ENCODE data around the gene TBC1D9. TPM values are rescaled to one million over a fixed set of nuclear protein-coding genes. Genes with fewer than 3 reads are reported as not detected.
A peak's percentile ranks its signal among the peaks of the same experiment; 100 is the strongest.

Gene TBC1D9
- total RNA-seq, 2 experiments from 2014 or later, result 1.0 to 13.0 TPM

GRCh38 chr4:140742838-140743193 is 13.4 kb downstream of the TBC1D9 start:
- Histone ChIP-seq H3K9me3 (ENCODE audit: low read length) (peaks cover 7% of the 10 kb centered on the region; the same call in 1 of the 2 replicates), H3K4me1 (ENCODE audit: insufficient read depth, low read length, poor library complexity, severe bottlenecking) (peaks cover 56% of the 10 kb centered on the region), H4K20me1 (ENCODE audit: insufficient read depth, low read length) (no peaks in the 10 kb centered on the region), H2AFZ (ENCODE audit: low read length) (peak overlapping the region; percentile 43; the same call in 1 of the 2 replicates), H3K4me3 (ENCODE audit: low read depth, low read length, poor library complexity, severe bottlenecking) (peak overlapping the region; percentile 44), H3K9me2 (ENCODE audit: insufficient read depth, low read length) (no peaks in the 10 kb centered on the region), H3K36me3 (ENCODE audit: insufficient read depth, low read length) (peaks cover 4% of the 10 kb centered on the region; the same call in 1 of the 2 replicates), H3K4me2 (ENCODE audit: low read length) (peak overlapping the region; percentile 76), H3K79me2 (ENCODE audit: insufficient read depth, low read depth, low read length) (no peaks in the 10 kb centered on the region; the same call in 1 of the 2 replicates), H3K27ac (ENCODE audit: low read depth, low read length, poor library complexity, severe bottlenecking) (peak overlapping the region; percentile 86)
- TF ChIP-seq EZH2phosphoT487 (IDR thresholded peaks at IDR 0.05; ENCODE audit: borderline replicate concordance, low read depth, low read length) (no peak), CTCF (conservative IDR thresholded peaks at IDR 0.05; ENCODE audit: low read length) (no peak)
- no peak for DNase-seq (ENCODE audit: low spot score)
- POLR2A ChIA-PET, result interaction anchor here (0.9 to 14.0 kb wide), 9 partner anchors 11 to 145 kb away, joined by 3 to 124 read pairs (median 4); partner anchors contain the start of gene TBC1D9
- no TSS peak for BruUV-seq (replicated peaks)
- CTCF ChIA-PET (ENCODE audit: unreplicated experiment), result interaction anchor here (0.6 to 1.8 kb wide), 6 partner anchors 10 to 144 kb away, joined by 3 to 15 read pairs (median 5); partner anchors contain the start of gene TBC1D9
- intact Hi-C loops (cut with micrococcal nuclease; ENCODE audit: unreplicated experiment), result loop anchor here (1.0 to 5.0 kb wide), 9 partner anchors 12 to 148 kb away; no protein-coding TSS in a partner anchor

GRCh38 chr4:140740906-140741670 is 15.1 kb downstream of the TBC1D9 start:
- DNase-seq (ENCODE audit: low spot score), result no peak
- intact Hi-C loops (cut with micrococcal nuclease; ENCODE audit: unreplicated experiment), result loop anchor here (5.0 kb wide), 1 partner anchor 104 kb away; no protein-coding TSS in a partner anchor
- Histone ChIP-seq H3K4me3 (ENCODE audit: low read depth, low read length, poor library complexity, severe bottlenecking) (no peak overlapping the region), H3K27ac (ENCODE audit: low read depth, low read length, poor library complexity, severe bottlenecking) (no peak overlapping the region), H3K9me2 (ENCODE audit: insufficient read depth, low read length) (no peaks in the 10 kb centered on the region), H3K4me2 (ENCODE audit: low read length) (peak overlapping the region; percentile 76; the same call in 1 of the 2 replicates), H3K4me1 (ENCODE audit: insufficient read depth, low read length, poor library complexity, severe bottlenecking) (peaks cover 56% of the 10 kb centered on the region), H4K20me1 (ENCODE audit: insufficient read depth, low read length) (no peaks in the 10 kb centered on the region), H3K36me3 (ENCODE audit: insufficient read depth, low read length) (no peaks in the 10 kb centered on the region), H2AFZ (ENCODE audit: low read length) (no peak overlapping the region; the same call in 1 of the 2 replicates), H3K79me2 (ENCODE audit: insufficient read depth, low read depth, low read length) (no peaks in the 10 kb centered on the region; the same call in 1 of the 2 replicates), H3K9me3 (ENCODE audit: low read length) (no peaks in the 10 kb centered on the region)
- no TSS peak for BruUV-seq (replicated peaks)
- TF ChIP-seq CTCF (conservative IDR thresholded peaks at IDR 0.05; ENCODE audit: low read length), result no peak
- TF ChIP-seq EZH2phosphoT487 (IDR thresholded peaks at IDR 0.05; ENCODE audit: borderline replicate concordance, low read depth, low read length), result no peak
- POLR2A ChIA-PET, result interaction anchor here (0.6 to 14.0 kb wide), 14 partner anchors 9 to 136 kb away, joined by 3 to 124 read pairs (median 4); partner anchors contain the start of gene TBC1D9
- CTCF ChIA-PET (ENCODE audit: unreplicated experiment), result interaction anchor here (1.5 kb wide), 1 partner anchor 18 kb away, joined by 5 read pairs; no protein-coding TSS in a partner anchor
